ENCODE results near the gene PCDHB4.
"Not testable (repeated sequence)": the region's sequence is repeated elsewhere in the genome, so short reads cannot be mapped to it uniquely, and the experiment has no call there.

The PCDHB4 gene

GRCh38 chr5:141155540-141156374 is 34.1 kb downstream of the PCDHB4 start:
- in situ Hi-C loops (cut with MboI; ENCODE audit: low sequenced_read_pairs, unreplicated experiment): no loop called here
- TF ChIP-seq CTCF (IDR thresholded peaks at IDR 0.05; ENCODE audit: borderline replicate concordance, control extremely low read depth, extremely low read depth, insufficient read depth, missing control alignments): no peak
- DNase-seq (ENCODE audit: low spot score): no peak

- in situ Hi-C loops (cut with MboI; ENCODE audit: low sequenced_read_pairs, unreplicated experiment); DNase-seq (ENCODE audit: low spot score): not testable (repeated sequence)
Observed at GRCh38 chr5:141157356-141157755, 35.7 kb downstream of the PCDHB4 start.

- in situ Hi-C loops (cut with MboI; ENCODE audit: low sequenced_read_pairs, unreplicated experiment); DNase-seq (ENCODE audit: low spot score): not testable (repeated sequence)
Observed at GRCh38 chr5:141157901-141158300, 36.3 kb downstream of the PCDHB4 start.

DNA sequence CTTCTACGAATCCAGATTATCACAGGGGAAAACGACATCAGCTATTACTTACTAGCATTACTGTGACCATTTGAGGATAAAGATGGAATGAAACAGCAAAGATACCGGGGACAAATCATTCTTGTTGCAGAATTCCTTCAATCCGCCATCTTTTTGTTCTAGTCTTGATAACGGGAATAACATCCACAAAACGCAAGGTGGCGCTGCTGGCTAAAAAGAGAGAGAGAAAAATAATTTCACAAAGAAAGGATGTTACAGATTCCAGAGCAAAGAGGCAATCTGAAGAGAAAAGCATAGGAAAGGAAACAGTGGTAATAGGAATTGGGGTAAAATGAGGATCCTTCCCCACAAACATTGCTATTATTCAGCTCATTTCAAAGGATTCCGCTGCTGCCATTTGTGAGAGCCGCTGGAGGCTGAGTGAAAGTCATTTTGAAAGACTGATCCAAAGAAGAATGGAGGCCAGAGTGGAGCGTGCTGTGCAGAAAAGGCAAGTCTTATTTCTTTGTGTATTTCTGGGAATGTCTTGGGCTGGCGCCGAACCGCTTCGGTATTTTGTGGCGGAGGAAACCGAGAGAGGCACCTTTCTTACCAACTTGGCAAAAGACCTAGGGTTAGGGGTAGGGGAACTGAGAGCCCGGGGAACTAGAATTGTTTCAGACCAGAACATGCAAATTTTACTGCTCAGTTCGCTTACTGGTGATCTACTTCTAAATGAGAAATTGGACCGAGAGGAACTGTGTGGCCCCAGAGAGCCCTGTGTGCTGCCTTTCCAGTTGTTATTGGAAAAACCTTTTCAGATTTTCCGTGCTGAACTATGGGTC is 51.0 kb downstream of the PCDHB4 start, which contains the start of gene PCDHB7:
TSS of gene PCDHB7 (plus strand) at position 264 of the 824 bp plus-strand sequence. CDS start at position 456, 192 bp downstream.
- no peak for DNase-seq (ENCODE audit: low spot score)

DNA sequence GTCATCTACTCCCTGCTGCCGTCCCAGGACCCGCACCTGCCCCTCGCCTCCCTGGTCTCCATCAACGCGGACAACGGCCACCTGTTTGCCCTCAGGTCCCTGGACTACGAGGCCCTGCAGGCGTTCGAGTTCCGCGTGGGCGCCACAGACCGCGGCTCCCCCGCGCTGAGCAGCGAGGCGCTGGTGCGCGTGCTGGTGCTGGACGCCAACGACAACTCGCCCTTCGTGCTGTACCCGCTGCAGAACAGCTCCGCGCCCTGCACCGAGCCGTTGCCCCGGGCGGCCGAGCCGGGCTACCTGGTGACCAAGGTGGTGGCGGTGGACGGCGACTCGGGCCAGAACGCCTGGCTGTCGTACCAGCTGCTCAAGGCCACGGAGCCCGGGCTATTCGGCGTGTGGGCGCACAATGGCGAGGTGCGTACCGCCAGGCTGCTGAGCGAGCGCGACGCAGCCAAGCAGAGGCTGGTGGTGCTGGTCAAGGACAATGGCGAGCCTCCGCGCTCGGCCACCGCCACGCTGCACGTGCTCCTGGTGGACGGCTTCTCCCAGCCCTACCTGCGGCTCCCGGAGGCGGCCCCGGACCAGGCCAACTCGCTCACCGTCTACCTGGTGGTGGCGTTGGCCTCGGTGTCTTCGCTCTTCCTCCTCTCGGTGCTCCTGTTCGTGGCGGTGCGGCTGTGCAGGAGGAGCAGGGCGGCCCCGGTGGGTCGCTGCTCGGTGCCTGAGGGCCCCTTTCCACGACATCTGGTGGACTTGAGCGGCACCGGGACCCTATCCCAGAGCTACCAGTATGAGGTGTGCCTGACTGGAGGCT is 52.9 kb downstream of the PCDHB4 start:
- in situ Hi-C loops (cut with MboI; ENCODE audit: low sequenced_read_pairs, unreplicated experiment); DNase-seq (ENCODE audit: low spot score): not testable (repeated sequence)

More for the DNA sequence above, 51.0 kb downstream of the PCDHB4 start, which contains the start of gene PCDHB7:
- no peak for TF ChIP-seq CTCF (IDR thresholded peaks at IDR 0.05; ENCODE audit: borderline replicate concordance, control extremely low read depth, extremely low read depth, insufficient read depth, missing control alignments)
- in situ Hi-C loops (cut with MboI; ENCODE audit: low sequenced_read_pairs, unreplicated experiment): no loop called here
